B cell (primary cell): Measurements from ENCODE around the gene TIE1. TPM values are rescaled to one million over a fixed set of nuclear protein-coding genes. Genes with fewer than 3 reads are reported as not detected.
A peak's percentile ranks its signal among the peaks of the same experiment; 100 is the strongest.

Experiments used
- ATAC-seq: fragments of 200-7000 bp; cut with Tn5 transposase; one replicate; pipeline ENCODE4 v1.10.0; 2021; ENCODE audit warnings: low read depth, mild to moderate bottlenecking, moderate number of reproducible peaks, moderate library complexity
- CTCF ChIA-PET: fragments of 350-600 bp; sonication (Branson Sonifier 250); formaldehyde crosslinking; loops from one replicate; lab custom pipeline; 2021; ENCODE audit warnings: antibody characterized with exemption, inconsistent platforms; lab: Charles Lee
- POLR2A ChIA-PET: fragments of 350-600 bp; sonication (Branson Sonifier 250); formaldehyde crosslinking; loops from one replicate; lab custom pipeline; 2021; ENCODE audit warnings: antibody characterized with exemption; lab: Charles Lee
- DNase-seq: peaks from one replicate; pipeline ENCODE4 v3.0.0; 2013
- H2AFZ ChIP-seq: 2 replicates; pipeline ENCODE4 v1.6.1; 2012; ENCODE audit warnings: mild to moderate bottlenecking, low read depth, low read length; ENCODE audit not compliant: insufficient read depth, poor library complexity, severe bottlenecking
- H3K27ac ChIP-seq, 2 donors: 1 replicate in 1 of 2; 2 replicates in 1 of 2; pipeline ENCODE4 v1.5.1; 2012 to 2013; ENCODE audit warnings: low read length in 2 of 2, mild to moderate bottlenecking in 2 of 2, moderate library complexity in 1 of 2
- H3K27me3 ChIP-seq, 4 experiments: fragments of 200-600 bp in 1 of 4; sonication (generic) in 1 of 4; replicated peaks in 1 of 4; 1 replicate in 2 of 4; 2 replicates in 2 of 4; pipeline versions ENCODE4 v1.6.1 to v1.7.0; 2013 to 2016; ENCODE audit warnings: low read length in 3 of 4, mild to moderate bottlenecking in 2 of 4, mixed read lengths in 1 of 4, moderate library complexity in 1 of 4; ENCODE audit not compliant: insufficient read depth in 4 of 4, control insufficient read depth in 3 of 4; ENCODE audit errors: control extremely low read depth in 1 of 4
- H3K36me3 ChIP-seq, 2 experiments: replicated peaks in 1 of 2; 1 replicate in 1 of 2; 2 replicates in 1 of 2; pipeline versions ENCODE4 v1.6.1 to v1.7.1; 2013; ENCODE audit warnings: low read length in 1 of 2; ENCODE audit not compliant: insufficient read depth in 2 of 2, control insufficient read depth in 1 of 2; ENCODE audit errors: control extremely low read depth in 1 of 2, extremely low read depth in 1 of 2
- H3K4me1 ChIP-seq, 2 donors: fragments of 200-600 bp in 1 of 2; sonication (generic) in 1 of 2; 1 replicate in 1 of 2; 2 replicates in 1 of 2; pipeline versions ENCODE4 v1.5.1 to v1.6.1; 2013 to 2017; ENCODE audit warnings: low read length in 2 of 2; ENCODE audit not compliant: control insufficient read depth in 2 of 2, insufficient read depth in 2 of 2
- H3K4me2 ChIP-seq: replicated peaks from 2 replicates; pipeline ENCODE3; 2012; ENCODE audit warnings: mild to moderate bottlenecking, low read depth, low read length; ENCODE audit not compliant: poor library complexity, severe bottlenecking
- H3K4me3 ChIP-seq, 5 experiments: fragments of 200-600 bp in 1 of 5; sonication (generic) in 1 of 5; 1 replicate in 3 of 5; 2 replicates in 2 of 5; pipeline versions ENCODE4 v1.5.1 to v1.7.0; 2011 to 2016; ENCODE audit warnings: low read length in 4 of 5, mild to moderate bottlenecking in 4 of 5, low read depth in 2 of 5, control low read depth in 1 of 5, moderate library complexity in 1 of 5; ENCODE audit not compliant: insufficient read depth in 1 of 5; ENCODE audit errors: control extremely low read depth in 1 of 5, extremely low read depth in 1 of 5
- H3K79me2 ChIP-seq: fragments of 200-600 bp; sonication (generic); one replicate; pipeline ENCODE4 v1.6.0; 2016; ENCODE audit warnings: low read length; ENCODE audit not compliant: control insufficient read depth, insufficient read depth
- H3K9ac ChIP-seq: fragments of 200-600 bp; sonication (generic); 2 replicates; pipeline ENCODE4 v1.6.1; 2017; ENCODE audit warnings: mild to moderate bottlenecking, low read length, moderate library complexity
- H3K9me3 ChIP-seq, 3 donors: one replicate each; pipeline versions ENCODE4 v1.6.1 to v1.7.1; 2013; ENCODE audit warnings: low read length in 2 of 3; ENCODE audit not compliant: control insufficient read depth in 2 of 3, insufficient read depth in 1 of 3; ENCODE audit errors: control extremely low read depth in 1 of 3
- H4K20me1 ChIP-seq: 2 replicates; pipeline ENCODE4 v1.6.0; 2012; ENCODE audit warnings: mild to moderate bottlenecking, low read length; ENCODE audit not compliant: insufficient read depth, control insufficient read depth, poor library complexity, severe bottlenecking
- H3K27ac Mint-ChIP-seq: one replicate; pipeline ENCODE4 v1.8.0; 2021; ENCODE audit warnings: mixed read lengths
- H3K27me3 Mint-ChIP-seq: one replicate; pipeline ENCODE4 v1.8.0; 2021; ENCODE audit warnings: mixed read lengths
- H3K4me1 Mint-ChIP-seq: one replicate; pipeline ENCODE4 v1.8.0; 2021; ENCODE audit warnings: mixed read lengths
- H3K4me3 Mint-ChIP-seq: one replicate; pipeline ENCODE4 v1.8.0; 2021; ENCODE audit warnings: mixed read lengths
- H3K9me3 Mint-ChIP-seq: one replicate; pipeline ENCODE4 v1.8.0; 2022; ENCODE audit warnings: mixed read lengths; ENCODE audit not compliant: insufficient read depth
- EZH2 ChIP-seq: IDR thresholded peaks from 2 replicates; pipeline ENCODE4 v1.6.1; 2012; ENCODE audit warnings: borderline replicate concordance, low read depth, mild to moderate bottlenecking, moderate library complexity, low read length; ENCODE audit not compliant: insufficient read depth, poor library complexity, severe bottlenecking
- WGBS: methylation state at CpG from one replicate; pipeline ENCODE4 v1.1.5; 2013; ENCODE audit warnings: missing lambda C conversion rate; ENCODE audit not compliant: insufficient coverage; 5-methylcytosine and 5-hydroxymethylcytosine counted together
- intact Hi-C: fragments of 100-400 bp; cut with micrococcal nuclease; formaldehyde crosslinking; loops from one replicate; pipeline ENCODE4 v1.10.0; 2022
- polyA plus RNA-seq: library from polyadenylated mRNA; depleted of rRNA; stranded (reverse); fragments of >200 nt; gene quantifications from 2 replicates; pipeline ENCODE4 v1.2.3, GENCODE V29; 2012
- total RNA-seq, 2 donors: library from RNA; stranded (reverse); fragments of 120-200 nt in 1 of 2; gene quantifications; 1 replicate in 1 of 2; 2 replicates in 1 of 2; pipeline versions ENCODE4 v1.2.3 to v1.2.4, GENCODE V29; 2013 to 2022
- TF ChIP-seq, protein P1 (sequence below): fragments of 200-600 bp; IDR thresholded peaks from one replicate; pipeline ENCODE4 v1.8.0; 2022; ENCODE audit warnings: antibody characterized with exemption, mild to moderate bottlenecking

TIE1 gene
- total and polyA plus RNA-seq, 2 donors (not counting 1 experiment from before 2014, with no cell fraction given): 0.10 TPM; not detected in 1

DNA sequence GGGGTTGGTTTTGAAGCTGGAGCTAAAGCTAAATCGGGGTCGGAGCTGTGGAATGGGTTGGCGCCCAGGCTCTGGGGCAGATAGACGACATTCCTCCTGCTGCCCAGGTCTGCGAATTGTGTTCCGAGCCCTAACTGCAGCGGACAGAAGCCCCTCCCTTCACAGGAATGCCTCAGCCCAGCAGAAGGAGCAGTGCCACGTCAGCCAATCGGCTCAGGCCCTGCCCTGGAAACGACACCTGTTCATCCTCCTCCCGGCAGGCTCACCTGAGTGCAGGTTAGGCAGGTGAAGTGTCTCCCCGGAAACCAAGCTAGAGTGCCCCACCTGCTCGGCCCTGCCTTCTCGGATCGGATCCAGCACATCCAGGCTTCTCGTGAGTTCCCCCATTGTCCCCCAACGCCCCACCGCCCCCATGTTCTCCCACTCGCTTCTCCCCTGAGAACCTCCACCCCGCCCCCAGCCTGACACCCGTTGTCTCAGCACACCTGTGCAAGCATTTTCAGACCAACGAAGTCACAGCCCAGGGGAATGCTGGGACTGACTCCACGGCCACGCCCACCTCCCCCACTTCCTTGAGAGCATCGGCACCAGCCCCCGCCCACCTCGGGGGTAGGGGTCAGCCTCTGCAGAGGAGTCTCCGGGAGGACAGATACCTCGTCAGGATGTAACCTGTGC, 30.2 kb upstream of the TIE1 start:
- H3K4me3 ChIP-seq: peak overlapping the region in 4 of 5 experiments; percentile 22 to 55 (median 42)
- H3K4me1 ChIP-seq: peaks cover 14 to 19% of the 10 kb centered on the region in 2 donors
- Mint-ChIP-seq H3K9me3 (no peaks in the 10 kb centered on the region), H3K4me1 (peaks cover 26% of the 10 kb centered on the region), H3K27ac (no peak overlapping the region), H3K27me3 (peaks cover 24% of the 10 kb centered on the region), H3K4me3 (peak overlapping the region; percentile 79)
- no peaks in the 10 kb centered on the region for H4K20me1 ChIP-seq
- TF ChIP-seq EZH2: no peak
- TF ChIP-seq, protein P1, sequence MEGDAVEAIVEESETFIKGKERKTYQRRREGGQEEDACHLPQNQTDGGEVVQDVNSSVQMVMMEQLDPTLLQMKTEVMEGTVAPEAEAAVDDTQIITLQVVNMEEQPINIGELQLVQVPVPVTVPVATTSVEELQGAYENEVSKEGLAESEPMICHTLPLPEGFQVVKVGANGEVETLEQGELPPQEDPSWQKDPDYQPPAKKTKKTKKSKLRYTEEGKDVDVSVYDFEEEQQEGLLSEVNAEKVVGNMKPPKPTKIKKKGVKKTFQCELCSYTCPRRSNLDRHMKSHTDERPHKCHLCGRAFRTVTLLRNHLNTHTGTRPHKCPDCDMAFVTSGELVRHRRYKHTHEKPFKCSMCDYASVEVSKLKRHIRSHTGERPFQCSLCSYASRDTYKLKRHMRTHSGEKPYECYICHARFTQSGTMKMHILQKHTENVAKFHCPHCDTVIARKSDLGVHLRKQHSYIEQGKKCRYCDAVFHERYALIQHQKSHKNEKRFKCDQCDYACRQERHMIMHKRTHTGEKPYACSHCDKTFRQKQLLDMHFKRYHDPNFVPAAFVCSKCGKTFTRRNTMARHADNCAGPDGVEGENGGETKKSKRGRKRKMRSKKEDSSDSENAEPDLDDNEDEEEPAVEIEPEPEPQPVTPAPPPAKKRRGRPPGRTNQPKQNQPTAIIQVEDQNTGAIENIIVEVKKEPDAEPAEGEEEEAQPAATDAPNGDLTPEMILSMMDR: no peak
- CTCF ChIA-PET: no interaction called here
- H3K36me3 ChIP-seq: no peaks in the 10 kb centered on the region
- H3K27me3 ChIP-seq: peaks cover 0 to 14% (median 4%) of the 10 kb centered on the region in 4 experiments
- ATAC-seq: no peak
- H3K4me2 ChIP-seq: peak overlapping the region; percentile 79
- peaks cover 0 to 4% (median 0%) of the 10 kb centered on the region in 3 donors for H3K9me3 ChIP-seq
- H2AFZ ChIP-seq: peak overlapping the region; percentile 75
- no peak for DNase-seq
- 7% methylated on average over 25 of the region's 29 CpGs for WGBS
- no peaks in the 10 kb centered on the region for H3K79me2 ChIP-seq
- H3K27ac ChIP-seq: no peak overlapping the region
- POLR2A ChIA-PET: no interaction called here
- intact Hi-C loops: no loop called here
- peak overlapping the region; percentile 39 for H3K9ac ChIP-seq
